Ishikawa (cell line): ENCODE results near the gene NCEH1.

Source experiments
- CEBPB ChIP-seq: IDR thresholded peaks from 2 replicates; pipeline ENCODE4 v1.6.1; 2012
- CREB1 ChIP-seq: IDR thresholded peaks from 2 replicates; pipeline ENCODE4 v1.6.1; 2012; ENCODE audit warnings: low read depth
- EGR1 ChIP-seq: IDR thresholded peaks from 2 replicates; pipeline ENCODE4 v1.6.1; 2012
- EP300 ChIP-seq: IDR thresholded peaks from 2 replicates; pipeline ENCODE4 v1.6.1; 2012; ENCODE audit warnings: borderline replicate concordance
- FOXM1 ChIP-seq: IDR thresholded peaks from 2 replicates; pipeline ENCODE4 v1.6.1; 2012; ENCODE audit warnings: low read depth, borderline replicate concordance
- NFIC ChIP-seq: IDR thresholded peaks from 2 replicates; pipeline ENCODE4 v1.6.1; 2012
- RAD21 ChIP-seq: IDR thresholded peaks from 2 replicates; pipeline ENCODE4 v1.6.1; 2012; ENCODE audit warnings: low read depth
- TAF1 ChIP-seq: IDR thresholded peaks from 2 replicates; pipeline ENCODE4 v1.6.1; 2012; ENCODE audit warnings: low read depth, mild to moderate bottlenecking
- TCF12 ChIP-seq: IDR thresholded peaks from 2 replicates; pipeline ENCODE4 v1.6.1; 2012; ENCODE audit warnings: low read depth
- TEAD4 ChIP-seq: IDR thresholded peaks from 2 replicates; pipeline ENCODE4 v1.6.1; 2012
- USF1 ChIP-seq: IDR thresholded peaks from 2 replicates; pipeline ENCODE4 v1.6.1; 2012
- YY1 ChIP-seq: IDR thresholded peaks from 2 replicates; pipeline ENCODE4 v1.6.1; 2012; ENCODE audit warnings: low read depth
- ZBTB7A ChIP-seq: IDR thresholded peaks from 2 replicates; pipeline ENCODE4 v1.6.1; 2012; ENCODE audit warnings: low read depth
- TF ChIP-seq, protein P1 (sequence below): IDR thresholded peaks from 2 replicates; pipeline ENCODE4 v1.6.1; 2012
- TF ChIP-seq, protein P2 (sequence below): IDR thresholded peaks from 2 replicates; pipeline ENCODE4 v1.6.1; 2012; ENCODE audit warnings: low read depth, mild to moderate bottlenecking

The NCEH1 gene

GRCh38 chr3:172680684-172681083 lies 30.2 kb downstream of the NCEH1 start:
- no peak for TF ChIP-seq TCF12
- TF ChIP-seq RAD21 = no peak
- no peak for TF ChIP-seq EGR1
- TF ChIP-seq, protein P1, sequence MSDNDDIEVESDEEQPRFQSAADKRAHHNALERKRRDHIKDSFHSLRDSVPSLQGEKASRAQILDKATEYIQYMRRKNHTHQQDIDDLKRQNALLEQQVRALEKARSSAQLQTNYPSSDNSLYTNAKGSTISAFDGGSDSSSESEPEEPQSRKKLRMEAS = no peak
- TF ChIP-seq TEAD4 = no peak
- no peak for TF ChIP-seq ZBTB7A
- no peak for TF ChIP-seq YY1
- TF ChIP-seq CEBPB = no peak
- no peak for TF ChIP-seq TAF1
- no peak for TF ChIP-seq NFIC
- TF ChIP-seq, protein P2, sequence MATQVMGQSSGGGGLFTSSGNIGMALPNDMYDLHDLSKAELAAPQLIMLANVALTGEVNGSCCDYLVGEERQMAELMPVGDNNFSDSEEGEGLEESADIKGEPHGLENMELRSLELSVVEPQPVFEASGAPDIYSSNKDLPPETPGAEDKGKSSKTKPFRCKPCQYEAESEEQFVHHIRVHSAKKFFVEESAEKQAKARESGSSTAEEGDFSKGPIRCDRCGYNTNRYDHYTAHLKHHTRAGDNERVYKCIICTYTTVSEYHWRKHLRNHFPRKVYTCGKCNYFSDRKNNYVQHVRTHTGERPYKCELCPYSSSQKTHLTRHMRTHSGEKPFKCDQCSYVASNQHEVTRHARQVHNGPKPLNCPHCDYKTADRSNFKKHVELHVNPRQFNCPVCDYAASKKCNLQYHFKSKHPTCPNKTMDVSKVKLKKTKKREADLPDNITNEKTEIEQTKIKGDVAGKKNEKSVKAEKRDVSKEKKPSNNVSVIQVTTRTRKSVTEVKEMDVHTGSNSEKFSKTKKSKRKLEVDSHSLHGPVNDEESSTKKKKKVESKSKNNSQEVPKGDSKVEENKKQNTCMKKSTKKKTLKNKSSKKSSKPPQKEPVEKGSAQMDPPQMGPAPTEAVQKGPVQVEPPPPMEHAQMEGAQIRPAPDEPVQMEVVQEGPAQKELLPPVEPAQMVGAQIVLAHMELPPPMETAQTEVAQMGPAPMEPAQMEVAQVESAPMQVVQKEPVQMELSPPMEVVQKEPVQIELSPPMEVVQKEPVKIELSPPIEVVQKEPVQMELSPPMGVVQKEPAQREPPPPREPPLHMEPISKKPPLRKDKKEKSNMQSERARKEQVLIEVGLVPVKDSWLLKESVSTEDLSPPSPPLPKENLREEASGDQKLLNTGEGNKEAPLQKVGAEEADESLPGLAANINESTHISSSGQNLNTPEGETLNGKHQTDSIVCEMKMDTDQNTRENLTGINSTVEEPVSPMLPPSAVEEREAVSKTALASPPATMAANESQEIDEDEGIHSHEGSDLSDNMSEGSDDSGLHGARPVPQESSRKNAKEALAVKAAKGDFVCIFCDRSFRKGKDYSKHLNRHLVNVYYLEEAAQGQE = no peak
- TF ChIP-seq EP300 = no peak
- TF ChIP-seq FOXM1 = no peak
- no peak for TF ChIP-seq CREB1
- no peak for TF ChIP-seq USF1

- TF ChIP-seq EP300 (no peak), TCF12 (no peak), FOXM1 (no peak), NFIC (no peak), RAD21 (no peak), TAF1 (no peak), ZBTB7A (no peak), USF1 (no peak), CREB1 (no peak), TEAD4 (no peak), EGR1 (no peak), CEBPB (no peak), YY1 (no peak)
- TF ChIP-seq, protein P2 = no peak
- TF ChIP-seq, protein P1 = no peak
These were observed 31.3 kb downstream of the NCEH1 start for GRCh38 chr3:172679599-172679998.

DNA sequence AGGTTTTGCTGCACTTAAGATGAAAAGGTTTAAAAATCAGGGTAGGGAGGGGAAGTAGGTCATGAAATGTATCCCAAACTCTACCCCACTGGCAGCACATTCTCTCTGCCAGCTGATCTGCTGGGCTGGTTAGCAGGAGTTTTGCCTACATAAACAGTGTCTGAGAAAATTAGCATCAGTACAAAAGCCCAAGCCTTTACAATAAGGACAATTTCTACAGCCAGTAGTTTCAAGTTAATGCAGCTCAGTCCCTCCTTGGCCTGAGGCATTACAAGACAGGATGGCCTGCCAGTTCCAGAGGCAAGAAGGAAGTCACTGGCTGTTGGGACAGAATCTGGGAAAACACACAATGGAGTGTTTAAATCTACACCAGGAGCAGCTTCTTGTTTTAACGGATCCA lies 32.8 kb downstream of the NCEH1 start:
- TF ChIP-seq, protein P2 = no peak
- TF ChIP-seq FOXM1 = no peak
- TF ChIP-seq YY1 = no peak
- TF ChIP-seq TEAD4 = no peak
- no peak for TF ChIP-seq EP300
- TF ChIP-seq CEBPB = no peak
- TF ChIP-seq, protein P1 = no peak
- TF ChIP-seq TAF1 = no peak
- no peak for TF ChIP-seq USF1

DNA sequence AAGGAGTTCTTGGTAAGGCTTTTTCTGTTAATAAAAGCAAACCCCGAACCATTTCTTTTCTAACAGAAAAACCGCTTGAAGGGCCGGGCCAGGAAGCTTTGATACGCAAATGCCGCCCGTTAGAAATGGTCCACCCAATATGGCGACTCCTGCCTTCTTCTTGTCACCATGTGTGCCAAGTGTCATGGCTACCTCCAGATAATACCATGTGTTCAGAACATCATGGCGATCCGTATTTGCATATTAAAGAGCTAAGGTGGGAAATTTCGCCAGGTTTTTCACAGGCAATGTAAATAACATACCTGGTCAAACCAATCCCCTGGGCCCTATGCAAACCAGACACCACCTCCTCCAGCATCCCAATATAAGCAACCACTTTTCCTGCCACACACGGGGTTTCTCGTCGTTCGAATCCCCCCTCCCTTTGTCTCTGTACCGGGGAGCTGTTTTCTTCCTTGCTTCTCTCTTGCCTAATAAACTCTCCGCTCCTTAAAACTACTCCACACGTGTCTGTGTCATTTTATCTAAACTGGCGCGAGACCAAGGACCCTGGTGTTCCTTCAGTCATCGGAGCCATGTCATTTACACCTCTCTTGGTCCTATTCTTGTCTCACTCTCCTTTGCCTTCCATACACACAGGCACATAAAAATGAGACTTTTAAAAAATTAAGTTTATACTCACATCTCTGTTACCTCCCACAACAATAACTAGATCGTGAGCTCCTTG lies 34.5 kb downstream of the NCEH1 start:
- TF ChIP-seq YY1 = no peak
- TF ChIP-seq FOXM1 = no peak
- TF ChIP-seq ZBTB7A = no peak
